NCI-H2196 (cell line): ENCODE measurements around the gene TNFAIP8L1.
A peak's percentile ranks its signal among the peaks of the same experiment; 100 is the strongest.
"Not testable (repeated sequence)": the region's sequence is repeated elsewhere in the genome, so short reads cannot be mapped to it uniquely, and the experiment has no call there.

Experiments
- DNase-seq: peaks from one replicate; lab custom pipeline; 2025; ENCODE audit not compliant: unreplicated experiment; lab: John Stamatoyannopoulos, UW

The TNFAIP8L1 gene

DNA sequence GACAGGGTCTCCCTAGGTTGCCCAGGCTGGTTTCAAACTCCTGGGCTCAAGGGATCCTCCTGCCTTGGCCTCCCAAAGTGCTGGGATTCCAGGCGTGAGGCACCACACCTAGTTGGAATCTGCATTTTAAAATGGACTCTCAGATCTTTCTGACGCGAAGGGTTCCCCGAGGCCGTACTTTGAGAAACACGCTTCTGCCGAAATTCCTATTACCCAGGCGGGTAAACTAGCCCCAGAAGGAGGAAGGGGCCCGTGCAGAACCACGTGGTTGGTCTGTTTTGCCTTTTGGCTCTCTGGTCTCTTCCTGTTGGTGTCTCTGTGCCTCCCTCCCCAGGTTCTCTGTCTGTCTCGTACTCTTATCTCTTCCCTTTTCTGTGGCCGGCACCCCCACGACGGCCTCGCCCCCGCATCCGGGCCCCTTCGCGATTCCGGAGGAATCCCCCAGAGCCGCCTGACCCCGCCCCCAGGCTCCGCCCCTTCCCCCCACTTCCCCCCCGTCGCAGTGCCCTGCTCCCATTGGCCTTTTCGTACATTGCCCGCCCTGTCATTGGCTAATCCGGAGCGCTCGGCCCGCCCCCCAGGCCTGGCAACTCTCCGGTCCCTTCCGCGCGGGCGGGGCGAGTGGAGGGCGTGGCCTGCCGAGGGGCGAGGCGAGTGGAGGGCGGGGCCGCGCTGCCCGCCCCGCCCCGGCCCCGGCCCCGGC, at the start of gene TNFAIP8L1:
TSS of gene TNFAIP8L1 (plus strand) at position 689 of the 703 bp plus-strand sequence. CDS start 12,354 bp downstream, outside the sequence.
- peak; percentile 96 for DNase-seq

DNA sequence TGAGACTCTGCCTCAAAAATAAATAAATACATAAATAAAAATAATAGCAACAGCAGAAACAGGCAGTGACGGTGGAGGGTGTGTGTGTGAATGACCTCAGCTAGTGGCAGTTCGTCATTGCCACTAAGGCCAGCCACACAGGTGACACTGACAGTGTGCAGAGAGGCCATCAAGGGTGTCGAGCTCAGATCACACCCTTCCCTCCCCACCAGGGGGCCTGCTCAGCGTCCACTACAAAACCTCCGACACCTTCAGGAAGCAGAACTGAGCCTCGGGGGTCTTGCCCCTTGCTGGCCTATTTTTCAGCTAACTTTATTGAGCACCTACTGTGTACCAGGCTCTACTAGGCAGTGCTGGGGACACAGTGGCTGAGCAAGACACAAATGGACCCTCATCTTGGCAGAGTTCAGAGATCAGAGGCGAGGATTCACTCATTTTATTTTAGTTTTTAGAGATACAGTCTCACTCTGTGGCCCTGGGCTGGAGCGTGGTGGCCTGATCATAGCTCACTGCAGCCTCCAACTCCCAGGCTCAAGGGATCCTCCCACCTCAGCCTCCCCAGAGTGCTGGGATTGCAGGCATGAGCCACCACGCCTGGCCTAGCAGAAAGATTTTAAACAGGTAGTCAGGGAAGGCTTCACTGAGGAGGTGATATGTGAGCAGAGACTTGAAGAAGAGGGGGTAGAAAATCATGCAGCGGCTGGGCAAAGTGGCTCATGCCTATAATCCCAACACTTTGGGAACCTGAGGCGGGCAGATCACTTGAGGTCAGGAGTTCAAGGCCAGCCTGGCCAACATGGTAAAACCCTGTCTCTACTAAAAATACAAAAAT, 49.5 kb upstream of the TNFAIP8L1 start:
- no peak for DNase-seq

DNA sequence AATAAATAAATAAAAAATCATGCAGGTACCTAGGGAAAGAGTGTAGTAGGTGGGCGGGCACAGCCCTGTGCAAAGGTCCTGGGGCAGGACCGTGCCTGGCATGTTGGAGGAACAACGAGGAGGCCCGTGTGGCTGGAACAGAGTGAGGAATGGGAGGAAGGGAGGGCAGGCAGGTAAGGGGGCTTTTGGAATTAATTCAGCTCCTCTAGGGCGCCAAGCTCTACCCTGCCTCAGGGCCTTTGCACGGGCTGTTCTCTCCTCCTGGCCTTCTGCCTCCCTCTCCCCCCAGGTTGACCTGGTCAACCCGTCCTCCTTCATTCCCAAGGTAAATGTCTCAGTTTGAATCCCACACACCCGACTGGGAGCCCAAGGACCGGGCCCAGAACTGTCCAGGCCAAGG, 48.8 kb upstream of the TNFAIP8L1 start:
- DNase-seq, result no peak

DNA sequence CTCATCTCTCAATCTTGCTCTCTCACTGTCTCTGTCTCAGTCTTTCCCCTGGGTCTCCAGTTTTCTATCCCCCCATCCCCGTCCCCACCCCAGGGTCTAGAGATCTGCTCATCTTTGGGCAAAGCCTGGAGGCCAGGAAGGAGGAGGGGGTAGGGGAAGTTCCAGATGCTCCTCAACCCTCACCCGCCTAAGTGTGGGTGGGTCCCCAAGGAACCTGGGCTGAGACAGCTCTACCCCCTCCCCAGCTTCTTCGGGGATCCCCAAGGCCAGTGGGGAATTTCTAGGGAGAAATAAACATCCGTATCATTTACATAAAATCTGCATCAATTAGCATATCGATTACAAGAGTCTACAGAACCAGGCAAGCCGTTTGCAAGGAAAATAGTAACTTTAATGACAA, 48.0 kb upstream of the TNFAIP8L1 start:
- no peak for DNase-seq

DNA sequence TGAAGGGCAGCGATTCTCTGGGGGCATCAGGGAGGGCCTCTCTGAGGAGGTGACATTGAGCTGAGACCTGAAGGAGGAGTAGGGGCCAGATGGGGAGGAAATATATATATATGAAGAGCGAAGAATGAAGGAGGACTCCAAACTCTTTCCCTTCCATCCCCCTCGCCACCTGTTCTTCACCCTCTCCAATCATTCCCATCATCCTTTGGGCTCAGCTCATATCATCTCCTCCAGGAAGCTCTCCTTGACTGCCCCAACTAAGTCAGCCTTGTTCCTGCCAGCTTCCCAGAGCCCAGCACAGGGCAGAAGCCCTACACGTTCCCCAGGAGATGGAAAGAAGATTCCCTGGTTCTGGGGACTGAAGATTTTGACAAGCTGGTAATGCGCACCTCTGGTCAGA, 46.9 kb upstream of the TNFAIP8L1 start:
- DNase-seq, result no peak

DNA sequence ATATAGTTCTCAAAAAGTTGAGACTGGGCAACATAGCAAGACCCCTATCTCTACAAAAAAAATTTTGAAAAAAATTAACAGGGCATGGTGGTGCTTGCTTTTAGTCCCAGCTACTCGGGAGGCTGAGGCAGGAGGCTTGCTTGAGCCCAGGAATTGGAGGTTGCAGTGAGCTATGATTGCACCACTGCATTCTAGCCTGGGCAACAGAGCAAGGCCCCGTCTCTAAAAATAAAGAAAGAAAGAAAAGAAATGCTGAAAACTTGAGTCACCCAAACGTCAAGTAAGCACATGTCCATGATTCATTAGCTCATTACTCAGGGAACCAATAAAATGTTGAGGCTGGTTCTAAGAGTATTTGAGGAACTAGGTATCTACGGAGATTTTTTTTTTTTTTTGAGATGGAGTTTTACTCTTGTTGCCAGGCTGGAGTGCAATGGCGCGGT, 45.9 kb upstream of the TNFAIP8L1 start:
- DNase-seq, result no peak

DNA sequence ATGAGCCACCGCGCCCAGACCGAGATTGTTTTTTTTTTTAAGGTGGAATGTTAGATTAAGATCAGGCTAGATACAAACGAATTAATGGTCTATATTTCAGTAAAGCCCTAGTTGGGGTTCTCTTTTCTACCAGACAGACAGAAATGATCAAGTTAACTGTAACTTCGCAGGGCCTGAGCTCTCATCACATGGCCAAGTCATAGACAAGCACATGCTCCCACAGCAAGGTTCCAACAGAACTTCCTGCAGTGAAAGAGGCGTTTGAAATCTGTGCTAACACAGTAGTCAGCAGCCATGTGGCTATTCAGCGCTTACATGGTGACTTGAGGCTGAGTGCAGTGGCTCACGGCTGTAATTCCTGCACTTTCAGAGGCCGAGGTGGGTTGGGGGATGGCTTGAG, 45.1 kb upstream of the TNFAIP8L1 start:
- no peak for DNase-seq

DNA sequence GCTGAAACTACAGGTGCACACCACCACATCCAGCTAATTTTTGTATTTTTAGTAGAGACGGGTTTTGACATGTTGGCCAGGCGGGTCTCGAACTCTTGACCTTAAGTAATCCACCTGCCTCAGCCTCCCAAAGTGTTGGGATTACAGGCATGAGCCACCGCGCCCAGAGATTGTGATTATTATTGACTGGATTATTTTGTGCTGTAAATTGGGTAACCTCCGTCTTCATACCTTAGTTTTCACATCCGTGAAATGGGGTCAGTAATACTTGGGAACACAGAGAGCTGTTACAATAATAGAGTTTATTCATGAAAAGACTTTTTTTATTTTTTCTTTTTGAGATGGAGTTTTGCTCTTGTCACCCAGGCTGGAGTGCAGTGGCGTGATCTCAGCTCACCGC, 44.2 kb upstream of the TNFAIP8L1 start:
- not testable (repeated sequence) for DNase-seq

DNA sequence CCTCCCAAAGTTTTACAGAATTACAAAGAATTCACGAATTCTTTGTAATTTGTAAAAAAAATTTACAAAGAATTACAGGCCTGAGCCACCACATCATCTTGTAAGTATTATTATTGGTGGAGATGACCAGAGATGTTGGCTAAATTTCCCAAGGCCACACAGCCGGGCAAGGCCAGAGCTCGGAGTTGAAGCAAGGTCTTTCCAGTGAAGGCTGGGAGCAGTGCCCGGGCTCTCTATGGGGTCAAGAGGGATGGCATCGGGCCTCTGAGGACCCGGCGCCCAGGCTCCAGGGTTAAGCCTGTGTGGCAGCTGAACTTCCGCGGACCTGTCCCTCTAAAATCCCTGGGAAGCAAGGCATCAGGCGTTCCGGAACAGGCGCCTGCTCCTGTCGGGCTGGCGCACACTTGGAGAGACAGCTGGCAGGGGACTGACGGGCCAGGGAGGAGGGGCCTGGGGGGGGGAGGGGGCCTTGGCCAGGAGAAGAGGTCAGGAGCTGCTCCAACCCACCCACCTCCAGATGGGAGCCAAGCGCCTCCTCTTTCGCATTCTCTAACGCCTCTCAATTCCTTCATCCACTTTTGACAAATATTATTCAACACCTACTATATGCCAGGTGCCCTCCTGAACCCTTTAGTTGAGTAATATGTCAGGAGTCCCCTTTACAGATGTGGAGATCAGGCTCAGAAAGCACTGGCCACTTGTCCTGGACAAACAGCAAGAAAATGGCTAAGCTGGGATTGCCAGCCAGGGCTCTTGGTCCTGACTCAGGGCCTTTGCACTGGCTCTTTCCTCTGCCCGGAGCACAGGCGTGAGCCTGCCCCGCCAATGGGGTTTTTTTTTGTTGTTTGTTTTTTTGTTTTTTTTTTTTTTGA, 43.0 kb upstream of the TNFAIP8L1 start:
- no peak for DNase-seq

DNA sequence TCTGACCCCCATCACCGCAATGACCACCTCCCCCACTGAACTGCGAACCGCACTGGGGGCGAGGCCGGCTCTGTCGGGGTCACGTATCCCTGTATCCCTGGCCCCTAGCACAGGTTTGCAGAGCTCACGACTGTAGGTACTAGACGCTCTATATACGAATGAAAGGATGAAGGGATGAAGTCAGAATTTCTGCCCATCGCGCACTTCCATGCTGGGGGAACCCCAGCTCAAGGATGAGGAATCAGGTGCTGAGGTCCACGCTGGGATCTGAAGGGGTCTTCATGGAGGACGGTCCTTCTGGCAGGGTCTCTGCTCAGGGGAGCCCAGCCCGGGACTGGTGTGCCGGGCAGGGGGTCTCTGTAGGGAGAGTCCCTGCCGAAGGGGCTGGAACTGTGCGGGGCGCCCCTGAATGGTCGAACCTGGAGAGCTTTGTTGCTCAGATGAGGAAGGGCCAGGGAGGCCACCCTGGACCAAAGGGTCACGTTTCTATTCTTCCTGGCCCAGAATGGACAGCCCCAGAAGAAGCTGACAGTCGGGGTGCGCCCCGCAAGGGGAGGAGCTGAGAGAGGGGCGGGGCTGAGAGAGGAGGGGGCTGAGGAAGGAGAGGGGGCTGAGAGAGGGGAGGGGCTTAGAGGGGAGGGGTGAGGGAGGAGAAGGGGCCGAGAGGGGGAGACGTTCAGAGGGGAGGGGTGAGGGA, 41.9 kb upstream of the TNFAIP8L1 start:
- DNase-seq, result peak; percentile 46

DNA sequence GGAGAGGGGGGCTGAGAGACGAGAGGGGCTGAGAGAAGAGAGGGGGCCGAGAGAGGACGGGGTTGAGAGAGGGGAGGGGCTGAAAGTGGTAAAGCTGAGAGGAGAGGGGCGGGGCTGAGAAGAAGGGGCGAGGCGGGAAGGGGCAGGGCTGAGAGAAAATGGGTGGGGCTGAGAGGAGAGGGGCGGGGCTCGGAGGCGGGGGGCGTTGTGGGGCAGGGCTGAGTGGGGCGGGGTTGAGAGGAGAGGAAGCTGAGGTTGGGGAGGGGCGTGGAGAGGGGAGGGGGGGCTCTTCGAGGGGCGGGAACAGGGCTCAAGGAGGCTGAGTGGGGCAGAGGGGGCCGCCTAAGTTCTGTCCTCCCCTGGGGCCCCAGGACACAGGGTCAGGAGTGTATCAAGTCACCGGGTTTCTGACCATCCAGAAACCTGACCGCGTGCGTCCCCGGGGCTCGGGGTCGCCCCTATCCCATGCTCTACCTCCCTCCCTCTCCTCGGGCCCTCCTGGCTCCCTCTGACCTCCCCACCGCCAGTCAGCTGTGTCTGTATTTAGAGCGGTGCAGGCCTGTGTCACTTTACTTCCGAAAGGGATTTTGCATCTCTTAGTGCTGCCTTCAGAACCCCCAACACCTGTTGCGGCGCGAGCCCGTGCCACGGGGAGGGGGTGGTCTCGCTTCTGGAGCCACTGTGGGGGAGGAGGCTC, 41.2 kb upstream of the TNFAIP8L1 start:
- peak; percentile 47 for DNase-seq

DNA sequence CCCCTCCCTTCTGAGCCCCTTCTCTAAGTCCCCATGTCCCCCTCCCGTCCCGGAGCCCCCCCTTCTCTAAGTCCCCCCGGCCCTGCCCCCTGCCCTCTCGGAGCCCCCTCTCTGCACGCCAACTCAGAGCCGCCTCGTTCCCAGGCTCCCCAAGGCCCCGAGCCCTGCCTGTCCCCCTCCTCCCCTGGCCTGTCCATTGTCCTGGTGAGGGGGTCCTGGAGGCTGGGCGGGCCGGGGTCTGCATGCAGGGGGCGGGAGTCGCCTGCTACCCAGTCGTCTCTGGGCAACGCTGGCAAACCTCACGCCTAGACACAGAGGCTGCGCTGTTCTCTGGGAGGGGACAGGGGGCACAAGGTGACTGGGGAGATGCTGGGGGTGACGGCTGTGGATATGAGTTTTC, 40.6 kb upstream of the TNFAIP8L1 start:
- no peak for DNase-seq

DNA sequence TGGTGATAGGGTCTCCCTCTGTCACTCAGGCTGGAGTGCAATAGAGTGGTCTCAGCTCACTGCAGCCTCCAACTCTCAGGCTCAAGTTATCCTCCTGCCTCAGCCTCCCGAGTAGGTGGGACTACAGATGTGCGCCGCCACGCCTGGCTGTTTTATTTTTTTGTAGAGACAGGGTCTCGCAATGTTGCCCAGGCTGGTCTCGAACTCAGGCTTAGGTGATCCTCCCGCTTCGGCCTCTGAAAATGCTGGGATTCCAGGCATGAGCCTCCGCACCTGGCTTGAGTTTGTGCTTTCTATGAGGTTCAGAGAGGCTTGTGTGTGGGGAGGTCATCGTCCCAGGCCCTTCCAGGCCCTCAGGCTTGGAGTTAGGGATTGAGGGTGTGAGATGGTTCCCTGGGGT, 39.2 kb upstream of the TNFAIP8L1 start:
- no peak for DNase-seq

DNA sequence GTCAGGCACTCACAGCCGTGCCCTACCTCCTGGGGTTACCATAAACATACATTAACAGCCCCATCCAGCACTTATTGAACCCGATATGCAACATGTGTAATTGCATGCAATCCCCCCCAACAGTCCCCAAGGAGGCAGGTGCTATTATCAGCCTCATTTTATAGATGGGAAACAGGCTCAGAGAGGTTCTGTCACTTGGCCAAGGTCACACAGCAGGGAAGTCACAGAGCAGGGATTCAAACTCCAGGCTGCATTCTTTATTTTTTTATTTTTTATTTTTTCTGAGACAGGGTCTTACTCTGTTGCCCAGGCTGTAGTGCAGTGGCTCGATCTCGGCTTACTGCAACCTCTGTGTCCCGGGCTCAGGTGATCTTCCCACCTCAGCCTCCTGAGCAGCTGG, 38.4 kb upstream of the TNFAIP8L1 start:
- no peak for DNase-seq

DNA sequence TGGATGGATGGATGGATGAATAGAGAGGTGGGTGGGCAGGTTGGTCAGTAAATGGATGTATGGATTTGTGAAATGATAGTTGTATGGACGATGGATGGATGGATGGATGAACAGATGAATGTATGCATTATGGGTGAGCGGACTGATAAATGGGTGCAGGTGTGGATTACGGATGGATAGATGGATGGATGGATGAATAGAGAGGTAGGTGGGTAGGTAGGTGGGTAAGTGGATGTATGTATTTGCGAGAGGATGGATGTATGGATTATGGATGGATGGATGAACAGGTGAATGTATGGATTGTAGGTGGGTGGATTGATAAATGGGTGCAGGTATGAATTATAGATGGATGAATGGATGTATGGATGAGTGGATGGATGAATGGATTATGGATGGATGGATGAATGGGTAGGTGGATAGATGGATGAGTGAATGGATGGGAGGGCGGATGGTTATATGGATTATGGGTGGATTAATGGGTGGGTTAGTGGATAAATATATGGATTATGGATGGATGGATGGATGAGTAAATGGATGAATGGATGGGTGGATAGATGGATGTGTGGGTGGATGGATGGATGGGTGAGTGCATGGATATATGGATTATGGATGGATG, 37.0 kb upstream of the TNFAIP8L1 start:
- no peak for DNase-seq

DNA sequence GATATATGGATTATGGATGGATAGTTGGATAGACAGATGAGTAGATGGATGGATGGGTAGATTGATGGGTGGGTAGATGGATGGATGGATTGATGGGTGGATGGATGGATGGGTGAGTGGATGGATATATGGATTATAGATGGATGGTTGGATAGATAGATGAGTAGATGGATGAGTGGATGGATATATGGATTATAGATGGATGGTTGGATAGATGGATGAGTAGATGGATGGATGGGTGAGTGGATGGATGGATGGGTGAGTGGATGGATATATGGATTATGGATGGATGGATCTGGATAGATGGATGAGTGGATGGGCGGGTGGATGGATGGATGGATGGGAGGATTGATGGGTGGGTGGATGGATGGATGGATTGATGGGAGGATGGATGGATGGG, 36.4 kb upstream of the TNFAIP8L1 start:
- no peak for DNase-seq

DNA sequence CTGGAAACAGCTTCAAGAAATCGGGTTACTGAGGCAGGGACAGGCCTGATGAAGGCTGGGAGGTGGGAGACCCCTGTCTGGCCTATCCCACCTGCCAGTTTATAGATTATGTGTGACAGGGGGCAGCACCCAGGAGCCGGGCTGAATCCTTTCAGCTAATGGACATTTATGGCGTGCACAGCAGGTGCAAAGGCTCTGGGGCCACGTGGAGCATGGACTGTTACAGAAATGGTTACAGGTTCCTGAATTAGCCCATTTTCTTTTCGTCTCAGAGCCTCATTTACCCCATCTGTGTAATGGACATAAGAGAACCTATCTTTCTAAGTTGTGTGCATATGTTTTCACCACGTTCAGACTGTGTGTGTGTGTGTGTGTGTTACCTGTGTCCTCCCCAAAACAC, 34.4 kb upstream of the TNFAIP8L1 start:
- no peak for DNase-seq

DNA sequence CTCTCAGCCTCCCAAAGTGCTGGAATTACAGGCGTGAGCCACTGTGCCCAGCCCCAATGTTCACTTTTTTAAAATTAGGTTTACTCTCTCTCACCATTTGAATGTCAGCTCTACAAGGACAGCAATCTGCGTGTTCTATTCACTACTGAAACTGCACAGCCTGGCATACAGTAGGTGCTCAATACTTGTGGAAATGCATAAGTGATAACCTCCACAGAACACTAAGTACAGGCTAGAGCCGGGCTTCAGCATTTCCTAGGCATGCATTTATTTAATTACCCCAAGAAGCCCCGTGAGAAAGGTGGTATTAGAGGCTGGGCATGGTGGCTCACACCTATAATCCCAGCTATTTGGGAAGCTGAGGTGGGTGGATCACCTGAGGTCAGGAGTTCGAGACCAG, 33.1 kb upstream of the TNFAIP8L1 start:
- DNase-seq, result no peak

DNA sequence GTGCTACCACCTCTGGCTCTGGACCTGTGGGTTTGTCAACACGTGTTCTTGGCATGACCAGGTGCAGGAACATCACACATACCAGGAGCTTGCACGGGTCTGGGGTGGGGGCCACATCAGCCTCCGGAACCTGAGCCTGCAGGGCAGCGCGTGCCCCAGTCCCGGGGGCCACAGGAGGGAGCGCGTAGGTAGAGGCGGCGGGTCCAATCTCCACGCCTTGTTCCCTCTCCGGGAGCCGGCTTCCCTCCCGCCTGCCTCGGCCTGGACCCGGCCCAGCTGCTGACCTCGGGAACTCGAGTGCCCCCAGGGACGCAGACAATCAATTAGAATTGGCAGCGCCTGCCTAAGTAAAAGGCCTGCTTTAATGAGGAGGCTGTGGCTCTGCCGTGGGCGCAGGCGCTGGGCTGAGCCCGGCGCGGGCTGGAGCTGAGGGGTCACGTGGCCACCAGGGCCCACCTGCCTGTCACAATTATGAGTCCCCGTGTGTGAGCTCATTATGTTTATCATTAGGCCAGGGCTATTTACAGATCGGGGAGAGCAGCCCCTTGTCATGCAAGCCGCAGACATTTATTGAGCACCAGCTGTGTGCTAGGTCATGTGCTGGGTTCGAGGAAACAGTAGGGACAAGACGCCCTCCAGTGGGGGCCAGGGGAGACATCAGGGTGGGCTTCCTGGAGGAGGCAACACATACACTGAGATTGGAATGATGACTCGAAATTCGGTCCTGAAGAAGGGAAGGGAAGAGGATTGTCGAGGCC, 32.2 kb upstream of the TNFAIP8L1 start:
- DNase-seq, result peak; percentile 11
